ENCODE results near the gene NHEJ1. TPM values are rescaled to one million over a fixed set of nuclear protein-coding genes. Genes with fewer than 3 reads are reported as not detected.
A peak's percentile ranks its signal among the peaks of the same experiment; 100 is the strongest.

The NHEJ1 gene, protein sequence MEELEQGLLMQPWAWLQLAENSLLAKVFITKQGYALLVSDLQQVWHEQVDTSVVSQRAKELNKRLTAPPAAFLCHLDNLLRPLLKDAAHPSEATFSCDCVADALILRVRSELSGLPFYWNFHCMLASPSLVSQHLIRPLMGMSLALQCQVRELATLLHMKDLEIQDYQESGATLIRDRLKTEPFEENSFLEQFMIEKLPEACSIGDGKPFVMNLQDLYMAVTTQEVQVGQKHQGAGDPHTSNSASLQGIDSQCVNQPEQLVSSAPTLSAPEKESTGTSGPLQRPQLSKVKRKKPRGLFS
- total RNA-seq = 14.1 TPM
- polyA plus RNA-seq (ENCODE audit: insufficient read depth in 1 of 8, insufficient read length in 8 of 8, low replicate concordance in 1 of 8) = 10 to 100 TPM; 11.4 to 18.5 (median 13.6) TPM
- long read RNA-seq, donor 1 = 0 reads
- long read RNA-seq, donor 2, partial matches to known transcripts = 0 of 1 reads
- long read RNA-seq, donor 2, other reads (novel, unspliced or antisense) = 0 of 1 reads
- long read RNA-seq, donor 3, transcript NHEJ1-201 (8 exons, 2,094 nt) = major isoform, 5 of 5 reads
- long read RNA-seq, donor 3, partial matches to known transcripts = 0 of 5 reads
- long read RNA-seq, donor 3, other reads (novel, unspliced or antisense) = 0 of 5 reads
- long read RNA-seq, donor 4, partial matches to known transcripts = 0 of 1 reads
- long read RNA-seq, donor 4, other reads (novel, unspliced or antisense) = 0 of 1 reads
- long read RNA-seq, donor 5, transcript NHEJ1-201 (8 exons, 2,094 nt) = major isoform, 11 of 11 reads
- long read RNA-seq, donor 5, partial matches to known transcripts = 0 of 11 reads
- long read RNA-seq, donor 5, other reads (novel, unspliced or antisense) = 0 of 11 reads
- long read RNA-seq, donor 6, transcript NHEJ1-201 (8 exons, 2,094 nt) = major isoform, 5 of 5 reads
- long read RNA-seq, donor 6, partial matches to known transcripts = 0 of 5 reads
- long read RNA-seq, donor 6, other reads (novel, unspliced or antisense) = 0 of 5 reads
- long read RNA-seq, donor 7, transcript NHEJ1-201 (8 exons, 2,094 nt) = major isoform, 5 of 5 reads
- long read RNA-seq, donor 7, partial matches to known transcripts = 0 of 5 reads
- long read RNA-seq, donor 7, other reads (novel, unspliced or antisense) = 0 of 5 reads
- long read RNA-seq, donor 8, transcript NHEJ1-201 (8 exons, 2,094 nt) = major isoform, 5 of 5 reads
- long read RNA-seq, donor 8, partial matches to known transcripts = 0 of 5 reads
- long read RNA-seq, donor 8, other reads (novel, unspliced or antisense) = 0 of 5 reads
- long read RNA-seq, donor 9, partial matches to known transcripts = 0 of 2 reads
- long read RNA-seq, donor 9, other reads (novel, unspliced or antisense) = 0 of 2 reads
- long read RNA-seq, donor 10, partial matches to known transcripts = 0 of 3 reads
- long read RNA-seq, donor 10, other reads (novel, unspliced or antisense) = 0 of 3 reads
- long read RNA-seq, donor 11, partial matches to known transcripts = 0 of 1 reads
- long read RNA-seq, donor 11, other reads (novel, unspliced or antisense) = 0 of 1 reads

DNA sequence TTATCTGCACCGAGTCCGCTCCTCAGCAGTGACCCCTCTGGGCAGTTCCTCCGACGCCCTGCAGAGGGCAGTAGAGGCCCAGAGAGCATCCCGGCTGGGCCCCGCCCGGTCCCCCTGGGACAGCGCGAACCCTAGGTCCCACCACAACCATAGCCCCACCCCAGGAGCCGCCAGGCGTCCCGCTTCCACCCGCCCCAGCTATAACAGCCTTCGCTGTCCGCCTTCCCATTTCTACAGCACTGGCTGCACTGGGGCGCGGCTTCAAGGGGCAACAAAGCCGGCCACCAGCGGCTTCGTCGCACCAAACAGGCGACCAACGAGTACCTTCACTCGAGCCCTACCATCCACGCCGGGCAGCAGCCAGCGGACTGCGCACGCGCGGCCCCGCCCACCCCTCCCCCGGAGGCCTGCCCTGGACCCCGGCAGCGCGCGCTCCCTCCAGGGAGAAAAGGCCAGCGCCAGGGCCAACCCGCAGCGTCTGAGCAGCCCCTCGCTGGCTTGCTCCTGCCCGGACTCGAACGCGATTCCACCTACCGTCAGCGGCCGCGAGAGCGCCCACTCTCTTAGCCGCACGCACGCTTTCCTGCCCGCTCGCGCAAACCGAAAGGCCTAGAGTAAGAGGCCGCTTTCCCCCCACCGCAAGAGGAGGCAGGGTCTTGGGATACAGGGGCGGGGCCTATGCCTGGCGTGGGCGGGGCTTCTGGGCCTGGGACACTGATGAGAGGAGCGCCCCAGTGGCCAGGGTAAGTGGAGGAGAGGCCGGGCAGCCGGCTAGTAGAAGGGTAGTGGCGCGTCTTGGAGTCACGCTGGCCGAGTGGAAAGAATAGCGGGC lies at the start of gene NHEJ1:
NHEJ1 (minus strand) TSS at position 630 of the 832 bp plus-strand sequence. CDS start 2,453 bp downstream, outside the sequence.
- peak; percentile 96 for DNase-seq
- Histone ChIP-seq H3K27ac (ENCODE audit: low read length) (peak within 1 kb of the TSS; percentile 95), H3K9me3 (replicated peaks; ENCODE audit: control insufficient read depth, low read depth, low read length) (no peaks in the 10 kb centered on the region), H3K36me3 (ENCODE audit: control insufficient read depth, insufficient read depth, low read length) (peaks cover 6% of the 10 kb centered on the region), H3K4me3 (ENCODE audit: low read length) (peak within 1 kb of the TSS; percentile 76), H3K4me1 (ENCODE audit: control insufficient read depth, insufficient read depth, low read length) (peaks cover 11% of the 10 kb centered on the region), H3K27me3 (ENCODE audit: control insufficient read depth, insufficient read depth, low read length) (no peaks in the 10 kb centered on the region)
- under 1% methylated on average over 59 of the region's 70 CpGs for WGBS (ENCODE audit: insufficient coverage)

DNA sequence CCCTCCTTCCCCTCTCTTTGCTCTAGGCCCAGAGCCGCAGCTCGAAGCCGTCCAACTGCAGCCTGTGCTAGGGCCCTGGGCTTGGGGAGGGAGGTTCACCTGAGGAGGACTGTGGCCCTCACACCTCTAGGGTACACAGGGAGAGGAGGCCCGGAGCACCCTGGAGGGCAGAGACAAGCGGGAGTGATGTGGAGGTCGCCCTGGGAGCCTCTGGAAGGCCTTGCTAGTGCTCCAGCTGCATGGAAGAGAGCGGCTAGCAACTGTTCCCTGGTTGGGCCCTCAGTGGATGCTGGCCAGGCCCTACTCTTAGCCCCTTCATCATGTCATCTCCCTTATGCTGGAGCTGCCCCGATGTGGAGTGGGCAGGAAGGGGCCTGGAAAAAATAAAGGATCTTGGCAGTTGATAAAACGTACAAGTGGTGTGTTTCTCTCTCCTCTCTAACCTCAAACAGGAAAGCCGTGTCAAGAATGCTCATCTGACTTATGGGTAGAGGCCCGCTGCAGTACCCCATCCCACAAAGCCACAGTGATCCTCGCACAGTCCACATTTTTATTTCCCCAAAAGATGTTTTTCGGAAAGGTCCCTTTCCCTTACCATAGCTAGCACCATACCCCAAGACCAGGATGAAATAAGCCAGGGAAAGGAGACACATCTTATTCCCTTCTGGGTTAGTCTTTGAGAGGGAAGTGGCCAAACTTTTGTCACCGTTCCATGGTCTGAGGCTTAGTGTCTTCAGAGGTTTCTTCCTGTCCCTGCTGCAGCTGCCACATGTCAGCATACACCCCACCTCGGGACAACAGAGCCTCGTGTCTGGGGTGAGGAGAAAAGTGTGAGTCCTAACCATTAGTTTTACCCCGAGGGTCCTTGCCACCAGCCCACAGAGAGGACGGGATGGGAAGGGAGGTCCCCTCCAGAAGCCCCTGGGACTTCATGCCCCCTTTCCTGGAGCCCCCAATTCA lies 48.9 kb upstream of the NHEJ1 start:
- no peak overlapping the region for H3K27ac ChIP-seq (ENCODE audit: low read length)
- peaks cover 57% of the 10 kb centered on the region for H3K36me3 ChIP-seq (ENCODE audit: control insufficient read depth, insufficient read depth, low read length)
- H3K9me3 ChIP-seq (replicated peaks; ENCODE audit: control insufficient read depth, low read depth, low read length) = no peaks in the 10 kb centered on the region
- DNase-seq = no peak
- H3K27me3 ChIP-seq (ENCODE audit: control insufficient read depth, insufficient read depth, low read length) = no peaks in the 10 kb centered on the region
- no peak overlapping the region for H3K4me3 ChIP-seq (ENCODE audit: low read length)
- H3K4me1 ChIP-seq (ENCODE audit: control insufficient read depth, insufficient read depth, low read length) = peaks cover 22% of the 10 kb centered on the region
- WGBS (ENCODE audit: insufficient coverage) = 73% methylated on average over 10 of the region's 18 CpGs

DNA sequence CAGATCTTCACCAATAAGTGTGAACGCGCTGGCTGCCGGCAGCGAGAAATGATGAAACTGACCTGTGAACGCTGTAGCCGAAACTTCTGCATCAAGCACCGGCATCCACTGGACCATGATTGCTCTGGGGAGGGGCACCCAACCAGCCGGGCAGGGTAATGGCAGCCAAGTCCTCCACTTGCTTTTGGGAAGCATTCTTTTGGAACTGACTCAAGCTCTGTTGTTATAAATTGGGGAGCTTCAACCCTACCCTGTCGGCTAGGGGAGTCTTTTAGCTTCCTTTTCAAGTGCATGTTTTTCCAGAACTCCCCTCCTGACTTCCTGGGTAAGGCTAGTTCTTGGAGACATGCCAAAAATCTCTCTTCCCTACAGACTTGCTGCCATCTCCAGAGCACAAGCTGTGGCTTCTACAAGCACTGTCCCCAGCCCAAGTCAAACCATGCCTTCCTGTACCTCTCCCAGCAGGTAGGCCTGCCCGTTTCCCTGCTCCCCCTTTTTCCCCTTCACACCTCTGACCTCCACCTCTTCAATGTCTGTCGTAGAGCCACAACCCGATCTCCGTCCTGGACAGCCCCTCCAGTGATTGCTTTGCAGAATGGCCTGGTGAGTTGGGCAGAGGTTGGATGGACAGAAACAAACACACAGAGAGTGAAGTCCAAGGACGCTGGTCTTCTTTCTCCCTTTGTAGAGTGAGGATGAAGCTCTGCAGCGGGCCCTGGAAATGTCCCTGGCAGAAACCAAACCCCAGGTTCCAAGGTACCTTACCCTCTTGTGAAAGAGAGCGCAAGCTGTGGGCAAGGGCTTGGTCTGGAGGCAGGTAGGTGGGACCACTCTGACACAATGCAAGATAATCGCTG lies 47.5 kb upstream of the NHEJ1 start:
- Histone ChIP-seq H3K27ac (ENCODE audit: low read length) (peak overlapping the region; percentile 99), H3K4me3 (ENCODE audit: low read length) (no peak overlapping the region), H3K36me3 (ENCODE audit: control insufficient read depth, insufficient read depth, low read length) (peaks cover 43% of the 10 kb centered on the region), H3K4me1 (ENCODE audit: control insufficient read depth, insufficient read depth, low read length) (peaks cover 22% of the 10 kb centered on the region), H3K27me3 (ENCODE audit: control insufficient read depth, insufficient read depth, low read length) (no peaks in the 10 kb centered on the region), H3K9me3 (replicated peaks; ENCODE audit: control insufficient read depth, low read depth, low read length) (no peaks in the 10 kb centered on the region)
- peak; percentile 53 for DNase-seq
- WGBS (ENCODE audit: insufficient coverage) = 68% methylated on average over 9 of the region's 17 CpGs

DNA sequence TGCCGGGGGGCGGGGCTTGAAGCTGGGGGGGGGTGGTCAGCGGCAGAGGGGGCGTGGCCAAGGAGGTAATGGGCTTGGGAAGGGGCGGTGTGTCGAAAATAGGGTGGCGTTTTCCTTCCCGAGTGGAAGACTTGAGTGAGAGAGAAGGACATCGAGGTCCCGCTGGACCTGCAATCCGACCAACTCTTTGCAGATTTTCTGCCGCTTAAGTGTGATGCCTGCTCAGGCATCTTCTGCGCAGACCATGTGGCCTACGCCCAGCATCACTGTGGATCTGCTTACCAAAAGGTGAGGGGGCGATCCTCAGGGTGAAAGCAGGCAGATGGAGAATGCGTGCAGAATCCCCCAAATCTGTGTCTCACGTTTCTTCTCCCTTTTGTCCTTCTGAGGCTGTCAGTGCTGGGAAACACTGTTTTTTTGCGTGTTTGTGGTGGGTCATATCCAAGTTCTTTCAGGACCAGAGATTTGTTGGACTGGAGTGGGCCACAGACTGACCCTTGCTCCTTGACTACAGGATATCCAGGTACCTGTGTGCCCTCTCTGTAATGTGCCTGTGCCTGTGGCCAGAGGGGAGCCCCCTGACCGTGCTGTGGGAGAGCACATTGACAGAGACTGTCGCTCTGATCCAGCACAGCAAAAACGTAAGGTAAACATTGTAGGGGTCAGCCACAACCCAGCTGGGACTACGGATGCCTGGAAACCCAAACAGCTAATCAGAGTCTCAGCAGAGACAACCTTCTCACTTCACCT lies 46.7 kb upstream of the NHEJ1 start:
- DNase-seq = no peak
- Histone ChIP-seq H3K36me3 (ENCODE audit: control insufficient read depth, insufficient read depth, low read length) (peaks cover 35% of the 10 kb centered on the region), H3K9me3 (replicated peaks; ENCODE audit: control insufficient read depth, low read depth, low read length) (no peaks in the 10 kb centered on the region), H3K4me1 (ENCODE audit: control insufficient read depth, insufficient read depth, low read length) (peaks cover 22% of the 10 kb centered on the region), H3K27me3 (ENCODE audit: control insufficient read depth, insufficient read depth, low read length) (no peaks in the 10 kb centered on the region), H3K27ac (ENCODE audit: low read length) (peak overlapping the region; percentile 99), H3K4me3 (ENCODE audit: low read length) (peak overlapping the region; percentile 77)
- 11% methylated on average over 15 of the region's 22 CpGs for WGBS (ENCODE audit: insufficient coverage)

DNA sequence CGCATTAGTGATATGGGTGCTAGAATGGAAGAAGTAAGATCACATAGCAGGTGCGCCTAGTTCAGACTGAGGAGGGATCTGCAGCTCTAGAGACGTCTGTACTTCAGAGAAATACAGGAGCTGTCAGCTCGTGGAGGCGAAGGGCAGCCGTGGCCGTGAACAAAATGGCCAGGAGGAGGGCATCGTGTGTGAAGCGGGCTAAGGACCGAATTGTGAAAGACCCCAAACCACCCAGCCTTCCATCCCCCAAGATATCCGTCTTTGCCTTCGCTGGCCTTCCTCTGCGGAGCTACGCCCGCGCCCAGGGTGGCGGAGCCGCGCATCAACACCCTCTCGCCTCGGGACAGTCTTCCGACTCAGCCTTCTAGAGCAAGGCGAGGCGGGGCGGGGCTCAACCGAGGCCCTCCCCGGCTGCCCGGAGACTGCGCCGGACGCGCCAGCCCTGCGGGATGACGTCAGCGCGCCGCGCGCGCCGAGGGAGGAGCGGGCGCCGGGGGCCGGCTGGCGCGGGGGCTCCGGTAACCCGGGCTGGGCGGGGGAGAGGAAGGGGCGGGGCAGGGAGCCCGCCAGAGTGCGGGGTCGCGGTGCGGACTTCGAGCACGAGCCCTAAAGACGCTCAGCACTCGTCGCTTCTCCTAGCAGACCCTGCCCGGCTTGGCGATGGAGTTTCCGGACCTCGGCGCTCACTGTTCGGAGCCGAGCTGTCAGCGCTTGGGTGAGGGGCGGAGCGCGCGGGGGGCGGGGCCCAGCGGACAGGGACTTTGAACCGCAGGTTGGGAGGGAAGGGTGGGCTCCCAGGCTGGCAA lies 45.9 kb upstream of the NHEJ1 start, which contains the start of gene ZFAND2B:
ZFAND2B (plus strand) TSS at position 455 of the 806 bp plus-strand sequence; CDS start at position 661, 206 bp downstream.
- Histone ChIP-seq H3K4me1 (ENCODE audit: control insufficient read depth, insufficient read depth, low read length) (peaks cover 22% of the 10 kb centered on the region), H3K4me3 (ENCODE audit: low read length) (peak within 1 kb of the TSS; percentile 77), H3K27ac (ENCODE audit: low read length) (peak within 1 kb of the TSS; percentile 99), H3K27me3 (ENCODE audit: control insufficient read depth, insufficient read depth, low read length) (no peaks in the 10 kb centered on the region), H3K9me3 (replicated peaks; ENCODE audit: control insufficient read depth, low read depth, low read length) (no peaks in the 10 kb centered on the region), H3K36me3 (ENCODE audit: control insufficient read depth, insufficient read depth, low read length) (peaks cover 35% of the 10 kb centered on the region)
- under 1% methylated on average over 61 of the region's 76 CpGs for WGBS (ENCODE audit: insufficient coverage)
- DNase-seq = peak; percentile 98

DNA sequence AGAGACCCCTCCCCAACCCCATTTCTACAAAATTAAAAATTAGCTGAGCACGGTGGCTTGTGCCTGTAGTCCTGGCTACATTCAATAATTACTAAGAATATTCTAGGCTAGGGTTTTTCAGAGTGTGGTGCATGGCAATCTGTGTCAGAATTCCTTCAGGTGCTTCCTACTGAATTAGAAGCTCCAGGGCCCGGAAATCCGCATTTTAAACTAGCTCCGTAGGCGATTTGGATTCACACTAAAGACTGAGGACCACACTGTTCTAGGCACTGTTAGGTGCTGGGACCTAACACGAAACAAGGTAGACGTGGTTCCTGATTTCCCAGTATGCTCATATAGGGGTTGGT lies 45.3 kb upstream of the NHEJ1 start:
- Histone ChIP-seq H3K36me3 (ENCODE audit: control insufficient read depth, insufficient read depth, low read length) (peaks cover 31% of the 10 kb centered on the region), H3K27me3 (ENCODE audit: control insufficient read depth, insufficient read depth, low read length) (no peaks in the 10 kb centered on the region), H3K27ac (ENCODE audit: low read length) (peak overlapping the region; percentile 99), H3K9me3 (replicated peaks; ENCODE audit: control insufficient read depth, low read depth, low read length) (no peaks in the 10 kb centered on the region), H3K4me3 (ENCODE audit: low read length) (peak overlapping the region; percentile 73), H3K4me1 (ENCODE audit: control insufficient read depth, insufficient read depth, low read length) (peaks cover 22% of the 10 kb centered on the region)
- 18% methylated on average over 6 of the region's 7 CpGs for WGBS (ENCODE audit: insufficient coverage)
- no peak for DNase-seq

DNA sequence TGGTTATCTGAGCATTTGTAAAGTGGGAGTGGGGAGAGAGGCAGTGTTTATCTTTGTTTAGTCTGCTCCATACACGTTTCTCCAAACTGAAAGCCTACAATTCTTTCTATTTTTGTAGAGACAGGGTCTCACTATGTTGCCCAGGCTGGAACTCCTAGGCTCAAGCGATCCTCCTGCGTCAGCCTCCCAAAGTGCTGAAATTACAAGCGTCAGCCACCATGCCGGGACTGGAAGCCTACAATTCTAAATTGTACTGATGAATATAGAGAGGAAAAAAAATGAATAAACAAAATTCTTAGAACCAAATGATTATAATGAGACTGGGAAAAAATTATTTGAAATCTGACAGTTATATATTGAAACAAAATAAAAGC lies 44.5 kb upstream of the NHEJ1 start:
- DNase-seq = no peak
- Histone ChIP-seq H3K36me3 (ENCODE audit: control insufficient read depth, insufficient read depth, low read length) (peaks cover 24% of the 10 kb centered on the region), H3K27ac (ENCODE audit: low read length) (no peak overlapping the region), H3K4me3 (ENCODE audit: low read length) (no peak overlapping the region), H3K4me1 (ENCODE audit: control insufficient read depth, insufficient read depth, low read length) (peaks cover 22% of the 10 kb centered on the region), H3K9me3 (replicated peaks; ENCODE audit: control insufficient read depth, low read depth, low read length) (no peaks in the 10 kb centered on the region), H3K27me3 (ENCODE audit: control insufficient read depth, insufficient read depth, low read length) (no peaks in the 10 kb centered on the region)
- WGBS (ENCODE audit: insufficient coverage) = no CpG with 5 or more reads among the region's 5 CpGs
